Activated CD4-positive, alpha-beta T cell treated with anti-CD3 and anti-CD28 coated beads, Interleukin-2, amount 10 ng/mL, durations not matched to agents 24 days and 14 days (primary cell): ENCODE measurements around the gene UBE2Q1. TPM values are rescaled to one million over a fixed set of nuclear protein-coding genes. Genes with fewer than 3 reads are reported as not detected.

Experiments used
- DNase-seq: peaks from one replicate; pipeline ENCODE4 v3.0.0; 2022
- H3K27ac Mint-ChIP-seq: one replicate; pipeline ENCODE4 v1.8.0; 2022; ENCODE audit warnings: mild to moderate bottlenecking, mixed read lengths
- H3K27me3 Mint-ChIP-seq: one replicate; pipeline ENCODE4 v1.8.0; 2022; ENCODE audit warnings: mixed read lengths
- H3K36me3 Mint-ChIP-seq: one replicate; pipeline ENCODE4 v1.8.0; 2022; ENCODE audit warnings: low read depth, mild to moderate bottlenecking, mixed read lengths
- H3K4me1 Mint-ChIP-seq: one replicate; pipeline ENCODE4 v1.8.0; 2021; ENCODE audit warnings: mixed read lengths
- H3K4me3 Mint-ChIP-seq: one replicate; pipeline ENCODE4 v1.8.0; 2022; ENCODE audit warnings: mild to moderate bottlenecking, moderate library complexity, mixed read lengths
- H3K9me3 Mint-ChIP-seq: one replicate; pipeline ENCODE4 v1.8.0; 2021; ENCODE audit warnings: mixed read lengths
- intact Hi-C: fragments of 100-400 bp; cut with micrococcal nuclease; formaldehyde crosslinking; loops from one replicate; pipeline ENCODE4 v1.15.1; 2023
- total RNA-seq: library from RNA; stranded (reverse); gene quantifications from 2 replicates; pipeline ENCODE4 v1.2.3, GENCODE V29; 2022

UBE2Q1 gene
- total RNA-seq, 1 donor from 2014 or later = 104 TPM

GRCh38 chr1:154586641-154587040 lies 28.2 kb upstream of the UBE2Q1 start:
- Mint-ChIP-seq H3K9me3 (no peaks in the 10 kb centered on the region), H3K4me1 (peaks cover 13% of the 10 kb centered on the region), H3K27ac (peak overlapping the region; percentile 31), H3K4me3 (no peak overlapping the region), H3K36me3 (peaks cover 87% of the 10 kb centered on the region), H3K27me3 (no peaks in the 10 kb centered on the region)
- DNase-seq = no peak
- intact Hi-C loops = no loop called here

GRCh38 chr1:154586231-154586630 lies 27.8 kb upstream of the UBE2Q1 start:
- Mint-ChIP-seq H3K36me3 (peaks cover 86% of the 10 kb centered on the region), H3K9me3 (no peaks in the 10 kb centered on the region), H3K27me3 (no peaks in the 10 kb centered on the region), H3K4me3 (no peak overlapping the region), H3K4me1 (peaks cover 13% of the 10 kb centered on the region), H3K27ac (peak overlapping the region; percentile 31)
- intact Hi-C loops = no loop called here
- no peak for DNase-seq

GRCh38 chr1:154584267-154584994 lies 26.0 kb upstream of the UBE2Q1 start:
- Mint-ChIP-seq H3K36me3 (peaks cover 81% of the 10 kb centered on the region), H3K27ac (no peak overlapping the region), H3K9me3 (no peaks in the 10 kb centered on the region), H3K27me3 (no peaks in the 10 kb centered on the region), H3K4me3 (no peak overlapping the region), H3K4me1 (peaks cover 5% of the 10 kb centered on the region)
- intact Hi-C loops = no loop called here
- no peak for DNase-seq

GRCh38 chr1:154583773-154584172 lies 25.3 kb upstream of the UBE2Q1 start:
- Mint-ChIP-seq H3K27ac (no peak overlapping the region), H3K9me3 (no peaks in the 10 kb centered on the region), H3K36me3 (peaks cover 81% of the 10 kb centered on the region), H3K27me3 (no peaks in the 10 kb centered on the region), H3K4me3 (no peak overlapping the region), H3K4me1 (peaks cover 5% of the 10 kb centered on the region)
- intact Hi-C loops = no loop called here
- no peak for DNase-seq

- no peaks in the 10 kb centered on the region for H3K27me3 Mint-ChIP-seq
- intact Hi-C loops = no loop called here
- DNase-seq = no peak
- H3K4me1 Mint-ChIP-seq = peaks cover 5% of the 10 kb centered on the region
- no peak overlapping the region for H3K4me3 Mint-ChIP-seq
- peaks cover 78% of the 10 kb centered on the region for H3K36me3 Mint-ChIP-seq
- no peaks in the 10 kb centered on the region for H3K9me3 Mint-ChIP-seq
- H3K27ac Mint-ChIP-seq = no peak overlapping the region
Observed at GRCh38 chr1:154582885-154583284, 24.4 kb upstream of the UBE2Q1 start.

GRCh38 chr1:154581766-154582165 lies 23.3 kb upstream of the UBE2Q1 start:
- no peaks in the 10 kb centered on the region for H3K9me3 Mint-ChIP-seq
- H3K27me3 Mint-ChIP-seq = no peaks in the 10 kb centered on the region
- H3K36me3 Mint-ChIP-seq = peaks cover 67% of the 10 kb centered on the region
- H3K4me3 Mint-ChIP-seq = no peak overlapping the region
- intact Hi-C loops = no loop called here
- H3K27ac Mint-ChIP-seq = no peak overlapping the region
- peaks cover 4% of the 10 kb centered on the region for H3K4me1 Mint-ChIP-seq
- DNase-seq = no peak

DNA sequence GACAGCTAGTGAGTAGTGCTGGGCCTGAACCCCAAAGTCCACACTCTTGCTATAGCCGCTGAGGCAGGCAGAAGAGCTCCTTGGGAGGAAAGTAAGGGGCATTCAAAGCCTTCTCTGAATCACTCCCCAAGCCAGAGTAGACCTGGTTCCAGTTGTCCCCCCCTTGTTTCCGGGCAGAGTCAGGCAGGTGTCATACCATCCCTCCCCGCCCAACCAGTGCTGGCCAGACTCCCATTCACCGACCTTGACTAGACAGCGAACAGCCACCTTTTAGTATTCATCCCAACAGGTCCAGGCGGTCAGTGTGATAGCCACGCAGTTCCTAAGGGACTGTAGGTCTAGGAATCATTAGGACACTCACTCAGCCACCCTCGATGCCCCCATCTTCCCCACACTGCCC lies 20.9 kb upstream of the UBE2Q1 start:
- peak overlapping the region; percentile 49 for H3K27ac Mint-ChIP-seq
- no peaks in the 10 kb centered on the region for H3K9me3 Mint-ChIP-seq
- H3K4me3 Mint-ChIP-seq = no peak overlapping the region
- peaks cover 46% of the 10 kb centered on the region for H3K36me3 Mint-ChIP-seq
- intact Hi-C loops = no loop called here
- DNase-seq = no peak
- peaks cover 4% of the 10 kb centered on the region for H3K4me1 Mint-ChIP-seq
- H3K27me3 Mint-ChIP-seq = no peaks in the 10 kb centered on the region

DNA sequence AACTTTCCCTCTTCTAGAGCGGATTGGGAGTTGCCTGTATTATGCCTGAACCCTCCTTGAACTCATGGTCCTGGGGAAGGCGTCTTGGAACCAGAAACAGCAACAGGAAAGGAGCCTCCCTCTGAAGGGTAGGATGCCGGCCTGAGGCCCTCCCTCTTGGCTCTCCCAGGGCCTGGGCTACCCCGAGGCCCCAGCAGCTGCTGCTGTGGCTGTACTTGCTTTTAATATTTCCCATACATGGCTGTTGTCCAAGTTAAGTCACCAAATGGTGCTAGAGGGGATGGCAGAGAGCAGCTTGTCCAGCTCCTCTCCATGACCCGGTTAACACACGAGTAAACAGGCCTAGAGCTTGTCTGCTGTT lies 19.6 kb upstream of the UBE2Q1 start:
- Mint-ChIP-seq H3K4me3 (no peak overlapping the region), H3K27me3 (no peaks in the 10 kb centered on the region), H3K36me3 (peaks cover 35% of the 10 kb centered on the region), H3K4me1 (no peaks in the 10 kb centered on the region), H3K27ac (no peak overlapping the region), H3K9me3 (no peaks in the 10 kb centered on the region)
- intact Hi-C loops = no loop called here
- DNase-seq = no peak

GRCh38 chr1:154577346-154578057 lies 19.0 kb upstream of the UBE2Q1 start:
- intact Hi-C loops = no loop called here
- DNase-seq = no peak
- no peak overlapping the region for H3K4me3 Mint-ChIP-seq
- no peaks in the 10 kb centered on the region for H3K27me3 Mint-ChIP-seq
- no peak overlapping the region for H3K27ac Mint-ChIP-seq
- no peaks in the 10 kb centered on the region for H3K4me1 Mint-ChIP-seq
- H3K36me3 Mint-ChIP-seq = peaks cover 34% of the 10 kb centered on the region
- H3K9me3 Mint-ChIP-seq = no peaks in the 10 kb centered on the region

DNA sequence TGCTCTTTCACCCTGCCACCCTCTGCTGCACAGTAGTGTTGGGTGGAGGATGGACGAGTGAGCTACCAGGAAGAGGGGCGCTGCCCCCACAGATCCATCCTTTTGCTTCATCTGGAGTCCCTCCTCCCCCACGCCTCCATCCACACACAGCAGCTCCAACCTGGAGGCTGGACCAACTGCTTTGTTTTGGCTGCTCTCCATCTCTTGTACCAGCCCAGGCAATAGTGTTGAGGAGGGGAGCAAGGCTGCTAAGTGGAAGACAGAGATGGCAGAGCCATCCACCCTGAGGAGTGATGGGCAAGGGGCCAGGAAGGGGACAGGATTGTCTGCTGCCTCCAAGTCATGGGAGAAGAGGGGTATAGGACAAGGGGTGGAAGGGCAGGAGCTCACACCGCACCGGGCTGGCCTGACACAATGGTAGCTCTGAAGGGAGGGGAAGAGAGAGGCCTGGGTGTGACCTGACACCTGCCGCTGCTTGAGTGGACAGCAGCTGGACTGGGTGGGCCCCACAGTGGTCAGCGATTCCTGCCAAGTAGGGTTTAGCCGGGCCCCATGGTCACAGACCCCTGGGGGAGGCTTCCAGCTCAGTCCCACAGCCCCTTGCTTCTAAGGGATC lies 17.6 kb upstream of the UBE2Q1 start:
- Mint-ChIP-seq H3K4me1 (no peaks in the 10 kb centered on the region), H3K27ac (peak overlapping the region; percentile 35), H3K9me3 (no peaks in the 10 kb centered on the region), H3K4me3 (no peak overlapping the region), H3K27me3 (peaks cover under 1% of the 10 kb centered on the region), H3K36me3 (peaks cover 23% of the 10 kb centered on the region)
- intact Hi-C loops = no loop called here
- DNase-seq = no peak

DNA sequence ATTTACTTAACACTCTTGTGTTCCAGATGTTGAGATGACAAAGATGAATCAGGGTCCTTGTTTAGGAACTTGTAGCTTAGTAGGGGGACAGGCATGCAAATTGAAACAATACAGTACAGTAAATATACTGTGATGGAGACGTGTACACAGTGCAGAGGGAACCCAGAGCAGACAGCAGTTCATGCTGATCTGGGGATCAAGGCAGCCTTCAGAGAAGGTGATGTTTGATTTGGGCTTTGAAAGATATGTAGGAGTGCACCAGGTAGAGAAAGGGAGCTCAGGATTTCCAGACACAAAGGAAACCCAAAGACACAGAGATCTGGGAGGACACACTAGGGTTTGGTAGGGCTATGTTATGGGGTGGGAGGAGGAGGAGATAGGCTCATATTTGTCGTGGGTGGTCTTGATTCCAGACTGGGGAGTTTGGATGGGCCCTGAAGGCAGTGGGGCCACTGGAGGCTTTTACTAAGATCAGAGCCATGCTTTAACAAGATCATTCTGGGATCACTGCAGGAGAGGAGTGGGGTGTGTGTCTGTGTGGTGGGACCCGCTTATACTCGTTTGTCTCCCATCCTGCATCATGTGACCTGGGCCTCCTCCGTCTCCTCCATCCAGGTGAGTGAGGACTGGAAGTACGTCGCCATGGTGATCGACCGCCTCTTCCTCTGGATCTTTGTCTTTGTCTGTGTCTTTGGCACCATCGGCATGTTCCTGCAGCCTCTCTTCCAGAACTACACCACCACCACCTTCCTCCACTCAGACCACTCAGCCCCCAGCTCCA lies 16.9 kb upstream of the UBE2Q1 start:
- Mint-ChIP-seq H3K36me3 (peaks cover 20% of the 10 kb centered on the region), H3K27ac (peak overlapping the region; percentile 13), H3K4me3 (no peak overlapping the region)

GRCh38 chr1:154574716-154575115 lies 16.3 kb upstream of the UBE2Q1 start:
- peaks cover 18% of the 10 kb centered on the region for H3K36me3 Mint-ChIP-seq
- H3K27ac Mint-ChIP-seq = no peak overlapping the region

More for the DNA sequence above, 16.9 kb upstream of the UBE2Q1 start:
- H3K4me1 Mint-ChIP-seq = no peaks in the 10 kb centered on the region
- DNase-seq = no peak
- H3K27me3 Mint-ChIP-seq = peaks cover 2% of the 10 kb centered on the region
- intact Hi-C loops = no loop called here
- no peaks in the 10 kb centered on the region for H3K9me3 Mint-ChIP-seq

GRCh38 chr1:154573168-154573510 lies 14.7 kb upstream of the UBE2Q1 start:
- H3K27ac Mint-ChIP-seq = no peak overlapping the region
- H3K4me3 Mint-ChIP-seq = no peak overlapping the region
- peaks cover 8% of the 10 kb centered on the region for H3K27me3 Mint-ChIP-seq
- H3K4me1 Mint-ChIP-seq = no peaks in the 10 kb centered on the region
- H3K9me3 Mint-ChIP-seq = no peaks in the 10 kb centered on the region
- DNase-seq = no peak
- H3K36me3 Mint-ChIP-seq = peaks cover 3% of the 10 kb centered on the region
- intact Hi-C loops = no loop called here

More at GRCh38 chr1:154574716-154575115, 16.3 kb upstream of the UBE2Q1 start:
- Mint-ChIP-seq H3K4me3 (no peak overlapping the region), H3K4me1 (no peaks in the 10 kb centered on the region), H3K27me3 (peaks cover 3% of the 10 kb centered on the region), H3K9me3 (no peaks in the 10 kb centered on the region)
- DNase-seq = no peak
- intact Hi-C loops = no loop called here
